ENCODE data around the gene RBM25.
"Not testable (repeated sequence)": the region's sequence is repeated elsewhere in the genome, so short reads cannot be mapped to it uniquely, and the experiment has no call there.

The RBM25 gene

GRCh38 chr14:73105050-73105449 is 46.7 kb downstream of the RBM25 start:
- DNase-seq: no peak

- no peak for DNase-seq
These were observed 47.4 kb downstream of the RBM25 start for GRCh38 chr14:73105727-73106126.

- no peak for DNase-seq
These were observed 57.8 kb downstream of the RBM25 start for GRCh38 chr14:73116079-73116665.

DNA sequence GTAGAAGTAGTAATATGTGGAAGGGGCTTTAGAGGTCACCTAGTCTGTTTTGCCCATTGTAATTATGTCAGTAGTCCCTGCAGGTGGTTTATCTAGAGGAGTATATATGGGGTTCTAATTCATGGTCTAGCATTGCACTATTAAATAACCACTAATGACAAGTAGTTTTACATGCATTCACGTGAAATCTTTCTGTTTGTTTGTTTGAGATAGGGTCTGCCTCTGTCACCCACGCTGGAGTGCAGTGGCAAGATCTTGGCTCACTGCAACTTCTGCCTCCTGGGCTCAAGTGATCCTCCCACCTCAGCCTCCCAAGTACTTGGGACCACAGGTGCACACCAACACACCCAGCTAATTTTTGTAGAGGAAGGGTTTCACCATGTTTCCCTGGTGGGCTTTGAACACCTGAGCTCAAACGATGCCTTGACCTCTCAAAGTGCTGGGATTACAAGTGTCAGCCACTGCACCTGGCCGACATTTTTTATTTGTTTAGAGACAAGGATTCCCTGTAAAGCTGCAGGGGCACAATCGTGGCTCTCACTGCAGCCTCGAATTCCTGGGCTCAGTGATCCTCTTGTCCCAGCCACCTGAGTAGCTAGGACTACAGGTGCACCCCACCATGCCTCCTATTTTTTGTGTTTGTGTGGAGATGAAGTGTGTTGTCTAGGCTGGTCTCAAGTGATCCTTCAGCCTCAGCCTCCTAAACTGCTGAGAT is 66.0 kb downstream of the RBM25 start:
- no peak for DNase-seq

GRCh38 chr14:73125169-73125588 is 66.8 kb downstream of the RBM25 start:
- no peak for DNase-seq

GRCh38 chr14:73125746-73126145 is 67.4 kb downstream of the RBM25 start:
- no peak for DNase-seq

DNA sequence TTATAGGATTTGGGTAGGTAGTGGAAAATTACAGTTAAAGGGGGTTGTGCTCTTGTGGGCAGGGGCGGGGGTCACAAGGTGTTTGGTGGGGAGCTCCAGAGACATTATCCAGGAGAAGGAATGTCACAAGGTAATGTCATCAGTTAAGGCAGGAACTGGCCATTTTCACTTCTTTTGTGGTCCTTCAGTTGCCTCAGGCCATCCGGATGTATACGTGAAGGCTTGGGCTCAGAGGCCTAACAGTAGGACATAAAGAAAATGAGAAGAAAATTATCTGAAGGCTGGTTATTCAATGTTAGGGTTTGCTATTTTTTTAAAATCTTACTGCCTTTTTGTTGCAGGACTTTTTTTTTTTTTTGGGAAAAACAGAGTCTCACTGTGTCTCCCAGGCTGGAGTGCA is 75.5 kb downstream of the RBM25 start:
- no peak for DNase-seq

DNA sequence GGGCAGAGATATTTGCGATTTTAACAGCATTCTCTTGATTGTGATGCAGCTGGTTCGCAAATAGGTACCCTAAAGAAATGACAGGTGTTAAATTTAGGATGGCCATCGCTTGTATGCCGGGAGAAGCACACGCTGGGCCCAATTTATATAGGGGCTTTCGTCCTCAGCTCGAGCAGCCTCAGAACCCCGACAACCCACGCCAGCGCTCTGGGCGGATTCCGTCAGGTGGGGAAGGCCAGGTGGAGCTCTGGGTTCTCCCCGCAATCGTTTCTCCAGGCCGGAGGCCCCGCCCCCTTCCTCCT is 77.7 kb downstream of the RBM25 start:
- no peak for DNase-seq

DNA sequence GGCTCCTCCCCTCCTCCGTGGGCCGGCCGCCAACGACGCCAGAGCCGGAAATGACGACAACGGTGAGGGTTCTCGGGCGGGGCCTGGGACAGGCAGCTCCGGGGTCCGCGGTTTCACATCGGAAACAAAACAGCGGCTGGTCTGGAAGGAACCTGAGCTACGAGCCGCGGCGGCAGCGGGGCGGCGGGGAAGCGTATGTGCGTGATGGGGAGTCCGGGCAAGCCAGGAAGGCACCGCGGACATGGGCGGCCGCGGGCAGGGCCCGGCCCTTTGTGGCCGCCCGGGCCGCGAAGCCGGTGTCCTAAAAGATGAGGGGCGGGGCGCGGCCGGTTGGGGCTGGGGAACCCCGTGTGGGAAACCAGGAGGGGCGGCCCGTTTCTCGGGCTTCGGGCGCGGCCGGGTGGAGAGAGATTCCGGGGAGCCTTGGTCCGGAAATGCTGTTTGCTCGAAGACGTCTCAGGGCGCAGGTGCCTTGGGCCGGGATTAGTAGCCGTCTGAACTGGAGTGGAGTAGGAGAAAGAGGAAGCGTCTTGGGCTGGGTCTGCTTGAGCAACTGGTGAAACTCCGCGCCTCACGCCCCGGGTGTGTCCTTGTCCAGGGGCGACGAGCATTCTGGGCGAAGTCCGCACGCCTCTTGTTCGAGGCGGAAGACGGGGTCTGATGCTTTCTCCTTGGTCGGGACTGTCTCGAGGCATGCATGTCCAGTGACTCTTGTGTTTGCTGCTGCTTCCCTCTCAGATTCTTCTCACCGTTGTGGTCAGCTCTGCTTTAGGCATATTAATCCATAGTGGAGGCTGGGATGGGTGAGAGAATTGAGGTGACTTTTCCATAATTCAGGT is 78.3 kb downstream of the RBM25 start, which contains the start of gene PSEN1:
Gene PSEN1, plus strand, starts transcription at position 121 of the 839 bp plus-strand sequence. CDS start 11,513 bp downstream, outside the sequence.
- DNase-seq: peak; percentile 100

GRCh38 chr14:73140811-73141323 is 82.5 kb downstream of the RBM25 start:
- DNase-seq: no peak

GRCh38 chr14:73142216-73142615 is 83.9 kb downstream of the RBM25 start:
- no peak for DNase-seq

GRCh38 chr14:73143003-73143402 is 84.7 kb downstream of the RBM25 start:
- no peak for DNase-seq

DNA sequence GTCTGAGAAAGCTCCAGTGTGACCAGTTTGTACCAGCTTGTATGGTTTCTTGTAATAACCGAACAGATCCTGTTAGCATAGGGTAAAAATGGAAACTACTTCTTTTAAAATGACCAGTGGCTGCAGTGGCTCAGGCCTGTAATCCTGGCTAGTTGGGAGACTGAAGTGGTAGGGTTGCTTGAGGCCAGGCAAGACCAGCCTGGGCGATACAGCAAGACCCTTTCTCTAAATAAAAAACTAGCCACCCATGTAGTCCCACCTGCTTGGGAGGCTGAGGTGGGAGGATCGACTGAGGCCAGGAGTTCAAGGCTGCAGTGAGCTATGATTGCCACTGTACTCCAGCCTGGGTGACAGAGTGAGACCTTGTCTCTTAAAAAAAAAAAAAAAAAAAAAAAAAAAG is 85.3 kb downstream of the RBM25 start:
- DNase-seq: no peak

DNA sequence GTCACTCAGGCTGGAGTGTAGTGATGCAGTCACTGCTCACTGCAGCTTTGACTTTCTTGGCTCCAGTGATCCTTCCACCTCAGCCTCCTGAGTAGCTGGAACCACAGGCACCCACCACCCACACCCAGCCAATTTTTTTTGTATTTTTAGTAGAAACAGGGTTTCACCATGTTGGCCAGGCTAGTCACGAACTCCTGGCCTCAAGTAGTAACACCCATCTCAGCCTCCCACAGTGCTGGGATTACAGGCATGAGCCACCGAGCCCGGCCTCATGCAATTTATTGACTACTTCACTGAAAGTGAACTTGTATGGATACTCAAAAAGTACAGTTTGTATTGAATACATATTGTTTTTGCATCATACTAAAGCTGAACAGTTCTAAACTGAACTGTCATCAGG is 87.0 kb downstream of the RBM25 start:
- DNase-seq: no peak

DNA sequence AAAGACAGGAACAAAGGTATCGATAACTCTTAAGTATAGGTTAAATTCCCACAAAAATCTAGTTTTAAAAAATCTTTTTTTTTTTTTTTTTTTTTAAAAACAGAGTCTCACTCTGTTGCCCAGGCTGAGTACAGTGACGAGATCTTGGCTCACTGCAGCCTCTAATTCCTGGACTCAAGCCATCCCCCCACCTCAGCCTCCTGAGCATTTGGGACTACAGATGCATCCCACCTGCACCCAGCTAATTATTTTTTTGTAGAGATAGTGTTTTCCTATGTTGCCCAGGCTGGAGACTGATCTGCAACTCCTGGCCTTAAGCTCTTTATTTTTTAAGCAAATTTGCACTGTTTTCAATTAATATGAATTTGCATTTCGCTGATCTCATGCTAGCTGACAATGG is 87.8 kb downstream of the RBM25 start:
- DNase-seq: no peak

GRCh38 chr14:73149753-73150152 is 91.4 kb downstream of the RBM25 start:
- DNase-seq: no peak

DNA sequence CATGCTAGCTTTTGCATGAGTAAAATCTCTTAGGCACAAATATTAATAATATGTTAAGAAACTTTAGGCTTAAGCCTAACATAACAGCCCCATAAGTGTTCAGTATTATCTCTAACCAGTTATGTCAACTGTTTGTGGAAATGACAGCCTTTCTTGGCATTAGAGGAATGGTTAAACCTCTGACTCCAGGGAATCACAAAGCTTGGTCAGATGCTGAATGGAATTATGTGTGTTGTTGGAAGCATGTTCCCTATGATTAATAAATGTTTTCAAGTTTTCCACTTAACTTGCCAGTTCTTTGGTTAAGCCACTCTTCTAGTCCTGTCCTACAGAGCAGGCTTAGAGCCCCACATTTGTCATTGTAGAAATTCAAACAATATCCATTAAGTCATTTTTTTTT is 94.9 kb downstream of the RBM25 start:
- no peak for DNase-seq

GRCh38 chr14:73162251-73162650 is 103.9 kb downstream of the RBM25 start:
- DNase-seq: no peak

DNA sequence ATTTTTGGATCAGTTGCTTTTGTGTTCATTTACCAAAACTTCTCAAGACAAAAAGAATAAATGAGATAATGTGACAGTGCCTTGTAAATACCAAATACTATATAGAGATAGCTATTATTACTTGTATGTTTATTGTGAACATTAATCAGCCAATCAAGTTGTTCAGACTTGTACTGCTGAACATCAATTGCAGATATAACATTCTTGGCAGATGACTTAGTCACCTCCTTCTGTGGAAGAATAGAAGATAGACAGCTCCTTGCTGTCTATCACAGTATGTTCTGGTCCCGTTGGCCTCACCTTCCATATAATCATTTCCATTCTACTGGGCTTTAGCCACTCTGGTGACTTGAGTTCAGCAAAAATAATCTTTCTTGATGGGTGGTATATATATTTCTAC is 108.1 kb downstream of the RBM25 start:
- no peak for DNase-seq

GRCh38 chr14:73167727-73168126 is 109.4 kb downstream of the RBM25 start:
- no peak for DNase-seq

DNA sequence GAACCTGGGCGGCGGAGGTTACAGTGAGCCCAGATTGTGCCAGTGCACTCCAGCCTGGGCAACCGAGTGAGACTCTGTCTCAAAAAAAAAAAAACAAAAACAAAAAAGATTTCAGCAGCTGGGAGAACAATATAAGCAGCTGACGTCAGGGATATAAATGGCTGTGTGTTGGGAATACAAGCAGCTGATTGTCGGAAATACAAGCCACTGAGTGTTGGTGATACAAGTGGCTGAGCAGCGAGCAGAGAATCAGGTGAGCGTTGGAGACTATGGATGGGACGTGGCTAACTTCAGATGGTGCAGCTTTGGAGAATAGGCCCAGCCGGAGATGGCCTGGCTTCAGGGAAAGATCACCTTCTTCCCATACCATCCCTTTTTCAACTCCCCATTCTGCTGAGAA is 109.9 kb downstream of the RBM25 start:
- DNase-seq: no peak

- DNase-seq: no peak
These were observed 110.4 kb downstream of the RBM25 start for GRCh38 chr14:73168691-73169090.

DNA sequence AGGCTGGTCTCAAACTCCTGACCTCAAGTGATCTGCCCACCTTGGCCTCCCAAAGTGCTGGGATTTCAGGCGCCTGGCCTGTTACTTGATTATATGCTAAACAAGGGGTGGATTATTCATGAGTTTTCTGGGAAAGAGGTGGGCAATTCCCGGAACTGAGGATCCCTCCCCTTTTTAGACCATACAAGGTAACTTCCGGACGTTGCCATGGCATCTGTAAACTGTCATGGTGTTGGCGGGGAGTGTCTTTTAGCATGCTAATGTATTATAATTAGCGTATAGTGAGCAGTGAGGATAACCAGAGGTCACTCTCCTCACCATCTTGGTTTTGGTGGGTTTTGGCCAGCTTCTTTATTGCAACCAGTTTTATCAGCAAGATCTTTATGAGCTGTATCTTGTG is 111.5 kb downstream of the RBM25 start:
- not testable (repeated sequence) for DNase-seq

DNA sequence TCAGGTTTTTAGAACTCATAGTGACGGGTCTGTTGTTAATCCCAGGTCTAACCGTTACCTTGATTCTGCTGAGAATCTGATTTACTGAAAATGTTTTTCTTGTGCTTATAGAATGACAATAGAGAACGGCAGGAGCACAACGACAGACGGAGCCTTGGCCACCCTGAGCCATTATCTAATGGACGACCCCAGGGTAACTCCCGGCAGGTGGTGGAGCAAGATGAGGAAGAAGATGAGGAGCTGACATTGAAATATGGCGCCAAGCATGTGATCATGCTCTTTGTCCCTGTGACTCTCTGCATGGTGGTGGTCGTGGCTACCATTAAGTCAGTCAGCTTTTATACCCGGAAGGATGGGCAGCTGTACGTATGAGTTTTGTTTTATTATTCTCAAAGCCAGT is 112.4 kb downstream of the RBM25 start:
- no peak for DNase-seq
